Mesothelial cell of epicardium (in vitro differentiated cells): ENCODE data around the gene H1-8. TPM values are rescaled to one million over a fixed set of nuclear protein-coding genes. Genes with fewer than 3 reads are reported as not detected.

Experiments used
- DNase-seq, 2 experiments: peaks; one replicate each; pipeline ENCODE4 v3.0.0; 2021; ENCODE audit warnings: low spot score in 2 of 2; ENCODE audit not compliant: unreplicated experiment in 2 of 2
- H3K27ac Mint-ChIP-seq: 2 replicates; pipeline ENCODE4 v1.8.0; 2021; ENCODE audit warnings: mixed read lengths
- H3K27me3 Mint-ChIP-seq: 2 replicates; pipeline ENCODE4 v1.8.0; 2021; ENCODE audit warnings: low read depth, mixed read lengths
- H3K36me3 Mint-ChIP-seq: 2 replicates; pipeline ENCODE4 v1.8.0; 2021; ENCODE audit warnings: mixed read lengths
- H3K4me1 Mint-ChIP-seq: 2 replicates; pipeline ENCODE4 v1.8.0; 2021; ENCODE audit warnings: mixed read lengths
- H3K4me3 Mint-ChIP-seq: 2 replicates; pipeline ENCODE4 v1.8.0; 2021; ENCODE audit warnings: mild to moderate bottlenecking, moderate library complexity, mixed read lengths
- H3K9me3 Mint-ChIP-seq: 2 replicates; pipeline ENCODE4 v1.8.0; 2021; ENCODE audit warnings: mixed read lengths
- CTCF ChIP-seq: fragments of 200-600 bp; sonication (generic); IDR thresholded peaks from one replicate; pipeline ENCODE4 v1.5.0; 2021; ENCODE audit warnings: antibody characterized with exemption; ENCODE audit not compliant: unreplicated experiment
- total RNA-seq: library from RNA; stranded (reverse); gene quantifications from 3 replicates; pipeline ENCODE4 v1.2.1, GENCODE V29; 2021

The H1-8 gene
- total RNA-seq, 1 donor from 2014 or later: not detected

GRCh38 chr3:129532261-129532660 is 10.7 kb upstream of the H1-8 start:
- Mint-ChIP-seq H3K4me1 (peaks cover 28% of the 10 kb centered on the region), H3K4me3 (no peak overlapping the region), H3K36me3 (no peaks in the 10 kb centered on the region), H3K27me3 (no peaks in the 10 kb centered on the region), H3K27ac (no peak overlapping the region), H3K9me3 (no peaks in the 10 kb centered on the region)
- DNase-seq: no peak
- no peak for TF ChIP-seq CTCF

- DNase-seq: no peak
- Mint-ChIP-seq H3K27me3 (no peaks in the 10 kb centered on the region), H3K4me3 (no peak overlapping the region), H3K27ac (no peak overlapping the region), H3K36me3 (no peaks in the 10 kb centered on the region), H3K9me3 (no peaks in the 10 kb centered on the region), H3K4me1 (peaks cover 28% of the 10 kb centered on the region)
- no peak for TF ChIP-seq CTCF
These were observed 9.6 kb upstream of the H1-8 start for GRCh38 chr3:129533406-129533805.

GRCh38 chr3:129534428-129535027 is 8.4 kb upstream of the H1-8 start:
- Mint-ChIP-seq H3K27me3 (no peaks in the 10 kb centered on the region), H3K4me1 (peaks cover 28% of the 10 kb centered on the region), H3K9me3 (no peaks in the 10 kb centered on the region), H3K36me3 (no peaks in the 10 kb centered on the region), H3K27ac (peak overlapping the region; percentile 67), H3K4me3 (no peak overlapping the region)
- DNase-seq: no peak
- no peak for TF ChIP-seq CTCF

- no peak for TF ChIP-seq CTCF
- Mint-ChIP-seq H3K4me3 (no peak overlapping the region), H3K9me3 (no peaks in the 10 kb centered on the region), H3K27me3 (no peaks in the 10 kb centered on the region), H3K36me3 (no peaks in the 10 kb centered on the region), H3K4me1 (peaks cover 22% of the 10 kb centered on the region), H3K27ac (no peak overlapping the region)
- DNase-seq: no peak
These were observed 7.9 kb upstream of the H1-8 start for GRCh38 chr3:129535075-129535474.

- TF ChIP-seq CTCF: no peak
- Mint-ChIP-seq H3K27me3 (no peaks in the 10 kb centered on the region), H3K36me3 (no peaks in the 10 kb centered on the region), H3K9me3 (no peaks in the 10 kb centered on the region), H3K4me1 (peaks cover 14% of the 10 kb centered on the region), H3K4me3 (no peak overlapping the region), H3K27ac (no peak overlapping the region)
- DNase-seq: no peak
These were observed 6.7 kb upstream of the H1-8 start for GRCh38 chr3:129536374-129536667.

- H3K27ac Mint-ChIP-seq: no peak overlapping the region
These were observed 6.2 kb upstream of the H1-8 start for GRCh38 chr3:129536804-129537203.

More at GRCh38 chr3:129536804-129537203, 6.2 kb upstream of the H1-8 start:
- TF ChIP-seq CTCF: no peak
- Mint-ChIP-seq H3K4me3 (no peak overlapping the region), H3K4me1 (peaks cover 13% of the 10 kb centered on the region), H3K9me3 (no peaks in the 10 kb centered on the region), H3K36me3 (no peaks in the 10 kb centered on the region), H3K27me3 (no peaks in the 10 kb centered on the region)
- DNase-seq: no peak
